Stimulated activated CD4-positive, alpha-beta T cell treated with anti-CD3 and anti-CD28 coated beads, TNF-alpha, amount 100 ng/mL, for 1 hour (primary cell): ENCODE data around the gene AHNAK.
"Not testable (repeated sequence)": the region's sequence is repeated elsewhere in the genome, so short reads cannot be mapped to it uniquely, and the experiment has no call there.

Experiments used
- DNase-seq, 3 donors: peaks; one replicate each; pipeline ENCODE4 v3.0.0-alpha.2; 2020; ENCODE audit warnings: low read depth in 3 of 3, low spot score in 1 of 3

Gene AHNAK

DNA sequence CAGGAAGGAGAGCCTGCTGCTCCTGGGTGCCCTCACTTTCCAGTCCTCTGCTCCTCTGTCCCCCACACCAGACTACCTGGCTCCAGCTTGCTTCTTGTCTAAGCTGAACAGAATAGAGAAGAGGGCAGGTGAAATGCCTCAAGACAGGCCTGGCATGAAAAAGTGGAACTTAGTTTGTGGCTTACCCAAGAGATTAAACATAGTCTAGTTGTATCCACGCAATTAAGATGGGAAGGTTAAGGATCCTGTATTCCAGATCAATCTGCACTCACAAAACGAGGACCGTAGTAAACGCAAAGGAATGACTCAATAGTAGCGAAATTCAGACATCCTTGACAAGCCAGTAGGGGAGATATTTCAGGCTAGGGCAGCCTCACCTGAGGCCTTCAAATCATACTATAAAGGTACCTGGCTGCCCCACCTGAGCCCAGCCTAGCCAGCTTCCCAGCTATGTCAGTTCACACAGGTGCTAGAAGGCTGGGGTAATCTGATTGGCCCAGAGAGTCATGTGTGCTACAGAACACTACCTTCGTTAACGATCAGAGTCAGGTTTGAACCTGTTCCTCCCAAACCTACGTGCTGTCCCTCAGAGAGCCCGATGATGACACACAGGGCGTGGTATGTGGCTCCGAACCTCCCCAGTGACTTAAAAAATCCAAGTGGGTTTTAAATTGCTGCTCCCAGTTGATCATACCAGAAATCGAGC lies 46.5 kb downstream of the AHNAK start:
- DNase-seq: no peak

DNA sequence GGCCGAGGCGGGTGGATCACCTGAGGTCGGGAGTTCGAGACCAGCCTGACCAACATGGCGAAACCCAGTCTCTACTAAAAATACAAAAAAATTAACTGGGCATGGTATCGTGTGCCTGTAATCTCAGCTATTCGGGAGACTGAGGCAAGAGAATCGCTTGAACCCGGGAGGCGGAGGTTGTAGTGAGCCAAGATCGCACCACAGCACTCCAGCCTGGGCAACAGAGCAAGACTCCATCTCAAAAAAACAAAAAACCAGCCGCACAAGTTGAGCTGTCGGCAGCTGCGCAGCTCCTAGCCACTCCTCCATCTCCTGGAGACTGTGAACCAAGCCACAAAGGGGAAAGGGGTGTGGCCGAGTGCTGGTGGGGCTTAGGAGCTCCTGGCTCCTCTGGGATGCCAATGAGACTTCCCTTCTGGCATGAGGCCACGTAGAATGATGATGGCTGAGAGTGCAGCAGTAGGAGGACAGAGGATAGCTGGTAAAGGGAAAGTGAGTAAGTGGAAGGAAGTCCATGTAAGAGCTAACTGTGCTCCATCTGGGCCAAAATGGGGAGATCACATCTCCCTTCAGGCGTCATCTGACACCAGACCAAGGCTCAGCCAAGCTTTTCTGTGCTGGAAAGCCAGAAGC lies 47.2 kb downstream of the AHNAK start:
- not testable (repeated sequence) for DNase-seq

DNA sequence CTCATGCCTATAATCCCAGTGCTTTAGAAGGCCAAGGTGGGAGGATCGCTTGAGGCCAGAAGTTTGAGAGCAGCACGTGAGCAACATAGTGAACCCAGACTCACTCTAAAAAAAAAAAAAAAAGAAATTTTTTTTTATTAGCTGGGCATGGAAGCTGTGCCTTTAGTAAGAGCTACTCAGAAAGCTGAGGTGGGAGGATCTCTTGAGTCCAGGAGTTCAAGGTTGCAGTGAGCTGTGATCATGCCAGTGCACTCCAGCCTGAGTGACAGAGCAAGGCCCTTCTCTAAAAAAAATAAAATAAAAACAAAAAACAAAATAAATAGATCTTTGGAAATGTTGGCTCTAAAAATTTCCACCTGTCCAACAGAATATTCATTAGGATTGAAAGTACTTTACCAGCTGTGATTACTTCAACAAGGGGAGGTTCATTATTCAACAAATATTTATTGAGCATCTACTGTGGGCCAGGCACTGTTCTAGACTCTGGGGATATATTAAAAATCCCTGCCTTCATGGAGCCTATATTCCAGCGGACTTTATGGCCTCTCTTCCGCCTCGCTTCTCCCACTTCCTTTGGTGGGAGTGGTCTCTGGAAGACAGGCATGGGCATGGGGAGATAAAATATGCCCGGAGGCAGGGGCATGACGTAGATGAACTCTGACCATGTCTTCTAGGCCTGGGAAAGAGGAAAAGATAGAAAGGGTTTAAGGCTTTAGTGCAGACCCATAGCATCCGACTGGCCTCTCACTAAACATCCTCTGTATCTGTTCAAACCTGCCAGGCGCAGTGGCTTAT lies 47.9 kb downstream of the AHNAK start:
- no peak for DNase-seq

DNA sequence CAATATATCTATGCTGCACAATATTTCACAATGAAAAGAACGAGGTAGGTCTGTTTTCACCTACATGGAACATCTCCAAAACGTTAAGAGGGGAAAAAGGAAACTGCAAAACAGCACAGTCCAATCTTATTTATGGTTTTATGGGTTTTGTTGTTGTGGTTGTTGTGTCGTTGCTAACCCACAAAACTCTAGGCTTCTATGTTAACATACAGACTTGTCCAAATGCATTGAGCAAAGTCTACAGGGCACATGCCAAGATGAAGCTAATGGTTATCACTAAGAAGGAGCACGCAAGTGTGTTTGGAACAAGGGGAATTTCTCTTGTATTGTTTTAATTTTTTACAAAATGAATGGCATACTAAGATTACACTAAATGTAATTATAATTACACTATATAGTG lies 48.6 kb downstream of the AHNAK start:
- DNase-seq: no peak

DNA sequence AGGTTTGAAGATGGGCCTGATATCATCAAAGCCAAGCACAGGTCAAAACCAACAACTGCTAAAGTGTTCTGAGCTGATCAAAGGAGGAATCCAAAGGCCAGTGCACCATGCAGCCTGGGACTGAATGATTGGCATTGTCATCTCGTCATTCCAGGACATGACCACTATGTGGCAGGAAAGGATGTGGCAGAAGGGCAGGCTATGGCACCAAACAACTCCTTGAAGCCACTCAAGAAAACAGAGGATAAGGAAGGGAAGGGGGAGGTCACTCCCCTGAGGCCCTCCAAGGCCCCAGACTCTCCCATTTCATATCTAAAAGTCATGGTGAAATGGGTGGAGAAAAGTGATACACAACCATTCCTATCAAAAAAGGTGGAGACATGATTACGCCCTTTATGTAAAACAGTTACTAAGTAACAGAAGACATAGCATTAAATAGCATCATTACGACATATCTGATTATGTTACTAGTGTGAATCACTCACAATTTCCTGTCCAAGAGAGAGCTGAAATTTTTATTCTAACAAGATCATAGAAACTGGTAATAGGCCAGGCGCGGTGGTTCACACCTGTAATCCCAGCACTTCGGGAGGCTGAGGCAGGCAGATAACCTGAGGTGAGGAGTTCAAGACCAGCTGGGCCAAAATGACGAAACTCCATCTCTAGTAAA lies 49.3 kb downstream of the AHNAK start:
- DNase-seq: no peak

DNA sequence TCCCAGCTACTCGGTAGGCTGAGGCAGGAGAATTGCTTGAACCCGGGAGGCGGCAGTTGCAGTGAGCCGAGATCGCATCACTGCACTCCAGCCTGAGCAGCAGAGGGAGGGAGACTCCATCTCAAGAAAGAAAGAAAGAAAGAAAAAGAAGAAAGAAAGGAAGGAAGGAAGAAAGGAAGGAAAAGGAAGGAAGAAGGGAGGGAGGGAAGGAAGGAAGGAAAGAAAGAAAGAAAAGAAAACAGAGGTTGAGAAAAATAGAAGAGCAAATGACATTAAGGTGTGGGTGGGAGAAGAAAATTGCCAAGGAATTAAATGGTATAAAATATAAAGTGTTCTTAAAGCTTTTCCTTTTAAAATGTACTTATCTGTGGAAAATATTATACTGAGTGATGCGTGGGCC lies 49.9 kb downstream of the AHNAK start:
- no peak for DNase-seq

DNA sequence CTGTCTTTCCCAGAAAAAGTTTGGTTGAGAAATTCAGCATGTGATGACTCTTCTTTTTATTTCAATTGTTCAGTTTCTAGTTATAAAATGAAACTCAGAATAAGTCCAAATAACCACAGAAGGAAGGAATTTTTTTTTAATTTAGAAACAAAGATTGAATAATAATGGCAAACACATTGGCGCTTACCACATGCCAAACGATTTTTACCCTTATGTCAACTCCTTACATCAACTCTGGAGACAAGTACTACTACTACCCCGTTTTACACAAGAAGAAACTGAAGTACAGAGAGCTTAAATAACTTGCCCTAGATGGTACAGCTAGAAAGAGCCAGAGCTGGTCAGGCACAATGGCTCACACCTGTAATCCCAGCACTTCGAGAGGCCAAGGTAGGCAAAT lies 52.4 kb downstream of the AHNAK start:
- no peak for DNase-seq

DNA sequence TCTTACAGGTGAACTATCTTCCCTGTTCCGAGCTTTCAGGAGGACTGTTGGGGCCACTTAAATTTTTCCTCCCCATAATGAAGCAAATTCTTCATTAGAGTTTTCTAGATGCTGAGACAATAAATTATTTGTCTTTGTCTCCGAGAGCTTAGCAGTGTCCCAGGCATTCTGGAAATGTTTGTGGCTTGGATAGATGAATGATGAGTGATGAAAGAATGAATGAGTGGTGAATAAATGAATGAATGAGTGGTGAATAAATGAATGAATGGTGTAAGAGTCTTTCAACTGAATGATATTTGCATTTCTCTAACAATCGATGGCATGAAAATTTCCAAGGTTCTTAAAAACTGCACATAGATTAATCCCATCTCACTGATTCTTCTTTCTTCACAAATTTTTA lies 52.8 kb downstream of the AHNAK start:
- no peak for DNase-seq

DNA sequence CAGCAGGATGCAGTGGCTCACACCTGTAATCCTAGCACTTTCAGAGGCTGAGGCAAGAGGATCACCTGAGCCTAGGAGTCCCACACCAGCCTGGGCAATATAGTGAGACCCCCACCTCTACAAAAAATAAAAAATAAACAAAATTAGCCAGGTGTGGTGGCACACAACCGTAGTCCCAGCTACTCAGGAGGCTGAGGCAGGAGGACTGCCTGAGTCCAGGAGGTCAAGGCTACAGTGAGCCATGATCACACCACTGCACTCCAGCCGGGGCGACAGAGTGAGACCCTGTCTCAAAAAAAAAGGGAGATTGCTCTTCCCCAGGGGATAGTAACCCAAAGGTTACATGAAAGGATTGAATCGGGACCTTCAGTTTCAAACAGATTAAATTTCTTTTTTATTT lies 54.0 kb downstream of the AHNAK start:
- no peak for DNase-seq

DNA sequence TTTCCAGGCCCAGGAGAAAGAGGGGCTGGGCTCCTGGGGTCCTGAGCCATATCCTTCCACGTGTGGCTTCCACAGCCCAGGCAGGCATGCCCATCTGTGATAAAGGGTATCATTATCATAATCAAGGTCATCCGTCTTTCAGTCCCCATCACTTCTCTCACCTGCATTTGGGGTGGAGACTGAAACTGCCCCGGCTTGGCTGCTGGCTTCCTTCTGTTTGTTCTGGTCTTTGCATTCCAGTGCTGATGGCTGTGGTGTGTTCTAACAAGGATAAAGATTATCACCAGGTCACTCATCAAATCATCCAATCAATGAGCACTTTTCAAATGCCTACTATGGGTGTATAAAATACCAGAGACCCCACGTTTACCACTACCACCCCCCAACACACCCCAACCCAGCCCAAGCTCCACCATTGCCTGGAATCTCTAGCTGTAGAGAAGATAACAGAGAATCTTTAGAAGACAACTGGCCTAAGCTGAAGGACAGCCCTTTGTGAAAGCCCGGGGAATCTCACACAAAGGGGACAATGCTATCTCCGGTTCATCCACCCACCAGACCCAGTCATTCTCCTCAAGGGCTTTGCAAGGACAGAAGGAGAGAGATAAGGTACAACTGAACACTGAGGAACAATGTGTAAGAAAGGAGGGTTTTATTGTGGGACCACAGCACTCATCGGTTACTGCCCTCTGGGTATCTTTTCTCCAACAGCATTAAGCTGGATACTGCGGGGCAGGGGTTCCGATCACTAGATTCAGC lies 54.9 kb downstream of the AHNAK start:
- no peak for DNase-seq

DNA sequence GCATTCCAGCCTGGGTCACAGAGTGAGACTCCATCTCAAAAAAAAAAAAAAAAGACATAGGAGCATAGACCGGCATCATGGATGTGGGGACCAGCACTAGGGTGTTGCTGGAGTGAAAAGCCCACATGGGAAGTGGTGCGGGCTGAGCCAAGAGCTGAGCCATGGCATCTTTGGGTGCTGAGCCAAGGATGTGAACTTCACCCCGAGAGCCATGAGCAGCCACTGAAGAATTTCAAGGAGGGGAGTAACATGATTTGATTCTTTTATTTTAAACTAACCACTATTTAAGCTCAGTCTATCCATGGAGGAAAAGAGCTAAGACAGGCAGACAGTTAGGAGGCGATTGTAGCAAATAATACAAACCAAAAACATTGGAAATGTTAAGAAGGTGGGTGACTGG lies 57.4 kb downstream of the AHNAK start:
- DNase-seq: no peak

DNA sequence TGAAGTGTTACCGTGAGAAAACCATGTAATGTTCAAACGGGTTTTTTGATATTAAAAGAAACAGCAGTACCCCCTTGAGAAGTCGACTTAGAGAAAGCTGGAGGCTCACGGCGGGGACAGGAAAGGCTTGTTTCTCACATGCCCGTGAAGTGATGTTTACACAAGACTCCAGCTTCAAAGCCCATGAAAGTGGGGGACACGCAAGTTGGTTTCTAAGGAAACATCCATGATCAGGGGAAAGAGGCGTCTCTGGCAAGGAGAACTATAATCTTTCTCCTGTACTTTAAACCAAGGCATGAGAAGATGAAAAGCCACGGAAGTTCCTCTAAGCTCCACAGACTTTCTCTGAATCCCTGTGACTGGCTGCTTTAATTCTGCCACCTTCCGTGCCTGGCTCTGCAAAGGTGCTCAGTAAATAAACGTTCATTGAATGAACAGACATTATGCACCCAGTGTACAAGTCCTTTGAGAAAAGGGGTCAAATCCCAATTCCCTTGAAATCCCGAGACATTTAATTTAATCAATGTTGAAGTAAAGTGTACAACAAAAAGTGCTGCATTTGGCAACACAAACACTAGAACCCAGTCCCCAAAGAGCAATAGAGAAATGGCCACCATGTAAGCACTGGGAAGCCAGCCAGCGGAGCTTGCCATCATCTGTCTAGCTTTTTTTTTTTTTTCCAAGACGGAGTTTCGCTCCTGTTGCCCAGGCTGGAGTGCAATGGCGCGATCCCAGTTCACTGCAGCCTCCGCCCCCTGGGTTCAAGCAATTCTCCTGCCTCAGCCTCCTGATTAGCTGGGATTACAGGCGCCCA lies 58.7 kb downstream of the AHNAK start:
- no peak for DNase-seq

DNA sequence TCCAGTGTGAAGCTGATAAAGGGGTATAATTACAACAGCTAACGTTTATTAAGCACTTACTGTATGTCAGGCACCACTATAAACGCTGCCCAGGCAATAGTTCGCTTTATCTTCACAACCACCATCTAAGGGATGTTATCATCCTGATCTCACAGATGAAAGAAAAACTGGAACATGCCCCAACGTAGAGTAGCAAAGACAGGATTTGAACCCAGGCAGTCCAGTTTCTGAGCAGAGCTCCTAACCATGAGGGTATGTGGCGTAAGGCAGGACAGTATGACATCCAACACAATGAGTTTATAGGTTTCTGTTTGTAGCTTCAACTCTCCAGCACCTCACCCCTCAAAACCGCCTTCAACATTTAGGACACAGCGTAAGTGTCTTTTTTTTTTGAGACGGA lies 59.5 kb downstream of the AHNAK start:
- no peak for DNase-seq

DNA sequence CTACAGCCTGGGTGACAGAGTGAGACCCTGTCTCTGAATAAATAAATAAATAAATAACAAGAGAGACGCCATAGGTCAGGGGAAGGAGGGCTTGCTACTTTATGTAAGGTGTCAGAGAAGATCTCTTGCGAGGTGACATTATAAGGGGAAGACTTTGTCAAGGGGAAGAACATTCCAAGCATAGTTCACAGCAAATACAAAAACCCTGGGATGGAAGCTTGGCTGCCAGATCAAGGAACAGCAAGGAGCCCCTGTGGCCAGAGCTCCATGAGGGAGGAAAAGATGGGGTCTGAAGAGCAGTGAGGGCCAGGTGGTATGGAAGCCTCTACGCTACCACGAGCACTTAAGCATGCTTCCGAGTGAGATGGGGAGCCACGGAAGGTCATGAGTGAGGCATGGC lies 62.3 kb downstream of the AHNAK start:
- DNase-seq: no peak

DNA sequence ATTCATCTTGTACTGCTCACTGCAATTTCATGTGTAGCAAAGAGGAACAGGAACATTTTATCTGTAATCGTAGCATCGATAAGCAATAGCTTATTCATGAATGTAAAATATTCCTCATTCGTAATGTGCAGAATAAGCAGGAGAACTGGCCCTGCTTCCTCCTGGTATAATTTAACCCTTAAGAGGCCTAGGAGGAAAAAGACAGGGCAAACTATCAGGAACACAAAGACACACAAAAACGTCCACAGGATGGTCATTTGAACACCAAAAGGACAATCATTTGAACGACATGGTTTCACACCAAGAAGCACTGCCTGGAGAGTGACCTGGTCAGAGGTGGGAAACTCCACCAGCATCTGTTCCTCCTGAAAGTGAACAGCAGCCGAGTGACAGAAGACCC lies 63.9 kb downstream of the AHNAK start:
- no peak for DNase-seq

DNA sequence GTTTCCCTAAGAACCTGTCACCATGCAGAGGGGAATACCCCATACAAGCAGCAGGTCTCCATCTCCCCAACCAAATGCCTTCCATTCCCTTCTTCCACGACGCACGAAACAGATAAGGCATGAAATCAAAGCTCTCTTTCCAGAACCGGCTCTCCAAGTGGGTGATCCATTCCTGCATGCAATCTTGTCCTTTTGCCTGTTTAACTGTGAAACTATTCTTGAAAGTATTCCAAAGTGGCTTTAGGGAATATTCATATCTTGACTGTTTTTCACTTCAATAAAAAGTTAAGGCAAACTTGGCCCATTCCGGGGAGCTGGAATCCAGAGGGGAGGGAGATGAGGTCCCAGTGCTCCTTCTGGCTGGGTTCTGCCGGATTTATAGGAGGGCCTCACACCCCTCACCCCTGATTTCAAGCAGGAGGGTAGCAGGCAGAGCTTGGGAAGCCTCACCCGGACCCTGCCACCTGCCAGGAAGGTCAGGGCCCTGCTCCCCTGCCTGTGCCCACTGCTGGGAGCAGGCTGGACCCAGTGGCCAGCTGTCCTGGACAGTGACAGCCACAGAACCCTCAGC lies 66.9 kb downstream of the AHNAK start:
- DNase-seq: no peak

DNA sequence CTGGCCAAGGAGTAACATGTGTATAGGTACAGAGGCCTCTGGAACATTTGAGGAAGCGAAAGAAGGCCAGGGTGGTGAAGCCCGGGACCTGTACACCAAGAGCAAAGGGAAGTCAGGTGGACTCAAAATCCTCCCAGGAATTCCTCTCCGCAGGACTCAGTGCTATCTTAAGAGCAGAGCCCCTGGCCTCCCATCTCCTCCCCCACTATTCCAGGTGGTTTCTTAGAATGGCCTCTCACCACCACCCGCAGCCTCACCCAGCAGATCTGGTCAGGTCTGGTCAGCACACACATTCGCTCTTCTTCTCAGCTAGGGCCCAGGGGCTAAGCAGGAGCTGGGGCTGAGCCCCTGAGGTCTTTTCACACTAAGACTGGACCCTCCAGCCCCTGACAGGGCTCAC lies 68.7 kb downstream of the AHNAK start:
- no peak for DNase-seq

DNA sequence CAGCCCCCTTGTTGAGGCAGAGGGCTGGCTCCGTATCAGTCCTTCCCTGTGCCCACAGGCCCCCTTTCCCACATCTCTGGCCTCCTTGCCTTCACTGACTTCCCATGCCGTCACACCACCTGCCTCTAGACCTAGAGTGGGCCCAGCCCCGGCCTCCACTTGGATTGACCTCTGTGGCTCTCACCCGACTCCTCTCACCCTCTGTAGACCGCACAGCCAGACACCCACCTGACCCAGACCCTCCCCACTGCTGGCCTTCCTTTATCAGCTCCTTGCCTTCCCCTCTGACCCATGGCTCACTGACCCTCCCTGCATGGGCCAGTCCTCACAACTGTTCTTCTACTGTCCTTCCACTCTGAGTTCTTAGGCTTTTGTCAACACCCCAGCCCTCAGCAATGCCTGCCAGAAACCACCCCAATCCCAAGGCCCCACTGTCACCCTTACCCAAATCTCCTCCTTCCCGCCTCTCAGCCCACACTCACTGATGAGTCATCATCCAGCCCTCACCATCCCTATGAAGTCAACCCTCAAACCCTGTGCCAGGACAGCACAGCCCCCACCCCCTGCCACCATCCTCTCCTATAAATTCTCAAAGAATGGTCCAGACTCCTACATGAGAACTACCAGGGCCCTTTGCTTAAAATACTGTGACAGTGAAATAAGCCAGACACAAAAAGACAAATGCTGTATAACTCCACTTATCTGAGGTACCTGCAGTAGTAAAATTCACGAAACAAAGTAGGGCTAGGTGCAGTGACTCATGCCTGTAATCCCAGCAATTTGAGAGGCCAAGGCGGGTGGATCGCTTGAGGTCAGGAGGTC lies 74.3 kb downstream of the AHNAK start:
- DNase-seq: no peak

DNA sequence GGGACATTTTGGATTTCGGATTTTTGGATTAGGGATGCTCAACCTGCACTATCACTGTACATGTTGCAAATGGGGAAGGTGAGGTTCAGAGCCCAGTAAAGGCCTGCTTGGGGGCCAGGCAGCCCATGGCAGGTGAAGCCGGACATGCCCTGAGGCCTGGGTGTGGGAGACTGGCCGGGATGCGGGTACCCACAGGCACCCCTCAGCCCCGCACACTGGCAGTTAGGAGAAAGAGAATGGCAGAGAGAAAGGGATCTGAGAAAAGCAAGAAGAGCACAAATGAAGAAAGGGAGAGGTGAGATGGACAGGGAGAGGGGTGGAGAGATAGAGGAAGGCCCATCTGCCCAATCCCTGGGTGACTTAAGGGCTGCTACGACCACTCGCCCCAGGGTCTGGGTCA lies 75.0 kb downstream of the AHNAK start:
- no peak for DNase-seq
